HL-60/S4 treated with retinoic acid at 250 ng/mL for 4 days and 3 days (cell line): Measurements from ENCODE around the gene MTUS2.

ENCODE experiments used
- in situ Hi-C: fragments of 300-500 bp; cut with MboI; formaldehyde crosslinking; loops from 2 replicates; pipeline ENCODE4 v1.7.0; 2022; ENCODE audit warnings: low sequenced_read_pairs

MTUS2 gene

GRCh38 chr13:29020314-29020713 lies 200.2 kb downstream of the MTUS2 start:
- in situ Hi-C loops = no loop called here

GRCh38 chr13:29021311-29021710 lies 201.2 kb downstream of the MTUS2 start:
- in situ Hi-C loops = no loop called here

GRCh38 chr13:29021717-29022116 lies 201.6 kb downstream of the MTUS2 start:
- in situ Hi-C loops = no loop called here

GRCh38 chr13:29022410-29022809 lies 202.3 kb downstream of the MTUS2 start:
- in situ Hi-C loops = no loop called here

GRCh38 chr13:29022968-29023367 lies 202.8 kb downstream of the MTUS2 start:
- in situ Hi-C loops = no loop called here

- in situ Hi-C loops = no loop called here
Observed at GRCh38 chr13:29024783-29025182, 204.6 kb downstream of the MTUS2 start.

GRCh38 chr13:29028868-29029267 lies 208.7 kb downstream of the MTUS2 start:
- in situ Hi-C loops = no loop called here

- in situ Hi-C loops = no loop called here
Observed at GRCh38 chr13:29038700-29039099, 218.6 kb downstream of the MTUS2 start.

GRCh38 chr13:29039212-29039611 lies 219.1 kb downstream of the MTUS2 start:
- in situ Hi-C loops = no loop called here

GRCh38 chr13:29046588-29046987 lies 226.4 kb downstream of the MTUS2 start:
- in situ Hi-C loops = no loop called here

GRCh38 chr13:29049524-29049923 lies 229.4 kb downstream of the MTUS2 start:
- in situ Hi-C loops = no loop called here

- in situ Hi-C loops = no loop called here
Observed at GRCh38 chr13:29050719-29051118, 230.6 kb downstream of the MTUS2 start.

GRCh38 chr13:29059800-29060199 lies 239.7 kb downstream of the MTUS2 start:
- in situ Hi-C loops = no loop called here

GRCh38 chr13:29065142-29065541 lies 245.0 kb downstream of the MTUS2 start:
- in situ Hi-C loops = no loop called here

- in situ Hi-C loops = no loop called here
Observed at GRCh38 chr13:29067306-29067945, 247.3 kb downstream of the MTUS2 start.

- in situ Hi-C loops = no loop called here
Observed at GRCh38 chr13:29073755-29074154, 253.6 kb downstream of the MTUS2 start.

GRCh38 chr13:29077051-29077813 lies 257.1 kb downstream of the MTUS2 start:
- in situ Hi-C loops = no loop called here

GRCh38 chr13:29081036-29081435 lies 260.9 kb downstream of the MTUS2 start:
- in situ Hi-C loops = loop anchor here (10.0 kb wide), 1 partner anchor 284 kb away; no protein-coding TSS in a partner anchor

GRCh38 chr13:29081697-29082440 lies 261.7 kb downstream of the MTUS2 start:
- in situ Hi-C loops = loop anchor here (10.0 kb wide), 1 partner anchor 283 kb away; no protein-coding TSS in a partner anchor

- in situ Hi-C loops = no loop called here
Observed at GRCh38 chr13:29099781-29100406, 279.8 kb downstream of the MTUS2 start.

- in situ Hi-C loops = no loop called here
Observed at GRCh38 chr13:29100758-29101157, 280.6 kb downstream of the MTUS2 start.
